ENCODE measurements around the gene YTHDC1. TPM values are rescaled to one million over a fixed set of nuclear protein-coding genes. Genes with fewer than 3 reads are reported as not detected.

Gene YTHDC1
- total and polyA plus RNA-seq, 2 experiments from 2014 or later = 72.3 to 144 TPM

- Histone ChIP-seq H3K9me2 (ENCODE audit: insufficient read depth) (no peaks in the 10 kb centered on the region), H3F3A (replicated peaks; ENCODE audit: low read depth) (no peaks in the 10 kb centered on the region), H3K27ac (ENCODE audit: low read depth) (no peak overlapping the region), H3K27me3 (ENCODE audit: insufficient read depth) (peaks cover 69% of the 10 kb centered on the region), H3K4me2 (no peak overlapping the region), H2AFZ (no peak overlapping the region), H4K20me1 (replicated peaks; ENCODE audit: insufficient read depth) (no peaks in the 10 kb centered on the region), H3K4me1 (ENCODE audit: insufficient read depth) (peaks cover 29% of the 10 kb centered on the region), H3K36me3 (ENCODE audit: insufficient read depth) (no peaks in the 10 kb centered on the region), H3K4me3 (no peak overlapping the region), H3K79me2 (replicated peaks; ENCODE audit: insufficient read depth) (no peaks in the 10 kb centered on the region)
- H3K4me1 Mint-ChIP-seq = peaks cover 36% of the 10 kb centered on the region
- peaks cover 25% of the 10 kb centered on the region for H3K36me3 Mint-ChIP-seq (ENCODE audit: low read depth)
- peaks cover 33% of the 10 kb centered on the region for H3K9me3 Mint-ChIP-seq
- DNase-seq (ENCODE audit: low spot score) = no peak
- H3K27me3 Mint-ChIP-seq (ENCODE audit: insufficient read depth, low read depth, poor library complexity) = peaks cover 46% of the 10 kb centered on the region
- H3K27ac Mint-ChIP-seq = no peak overlapping the region
- H3K4me3 Mint-ChIP-seq = no peak overlapping the region
- ATAC-seq = no peak
- TF ChIP-seq ETS1 (IDR thresholded peaks at IDR 0.05) (no peak), POLR2AphosphoS5 (IDR thresholded peaks at IDR 0.05; ENCODE audit: low read depth) (no peak), EZH2phosphoT487 (IDR thresholded peaks at IDR 0.05; ENCODE audit: unreplicated experiment) (no peak), ZNF462 (CRISPR knock-in tag; IDR thresholded peaks at IDR 0.05) (no peak), EZH2 (IDR thresholded peaks at IDR 0.05; ENCODE audit: low read depth, unreplicated experiment) (no peak), ZNF114 (CRISPR knock-in tag; IDR thresholded peaks at IDR 0.05) (no peak), CREB1 (CRISPR knock-in tag; IDR thresholded peaks at IDR 0.05; ENCODE audit: low read depth) (no peak), JUNB (IDR thresholded peaks at IDR 0.05; ENCODE audit: unreplicated experiment) (no peak), NANOG (IDR thresholded peaks at IDR 0.05; ENCODE audit: borderline replicate concordance) (no peak), STAT1 (IDR thresholded peaks at IDR 0.05; ENCODE audit: unreplicated experiment) (no peak), ZNF331 (CRISPR knock-in tag; IDR thresholded peaks at IDR 0.05; ENCODE audit: low read depth) (no peak)
- TF ChIP-seq, protein P1, sequence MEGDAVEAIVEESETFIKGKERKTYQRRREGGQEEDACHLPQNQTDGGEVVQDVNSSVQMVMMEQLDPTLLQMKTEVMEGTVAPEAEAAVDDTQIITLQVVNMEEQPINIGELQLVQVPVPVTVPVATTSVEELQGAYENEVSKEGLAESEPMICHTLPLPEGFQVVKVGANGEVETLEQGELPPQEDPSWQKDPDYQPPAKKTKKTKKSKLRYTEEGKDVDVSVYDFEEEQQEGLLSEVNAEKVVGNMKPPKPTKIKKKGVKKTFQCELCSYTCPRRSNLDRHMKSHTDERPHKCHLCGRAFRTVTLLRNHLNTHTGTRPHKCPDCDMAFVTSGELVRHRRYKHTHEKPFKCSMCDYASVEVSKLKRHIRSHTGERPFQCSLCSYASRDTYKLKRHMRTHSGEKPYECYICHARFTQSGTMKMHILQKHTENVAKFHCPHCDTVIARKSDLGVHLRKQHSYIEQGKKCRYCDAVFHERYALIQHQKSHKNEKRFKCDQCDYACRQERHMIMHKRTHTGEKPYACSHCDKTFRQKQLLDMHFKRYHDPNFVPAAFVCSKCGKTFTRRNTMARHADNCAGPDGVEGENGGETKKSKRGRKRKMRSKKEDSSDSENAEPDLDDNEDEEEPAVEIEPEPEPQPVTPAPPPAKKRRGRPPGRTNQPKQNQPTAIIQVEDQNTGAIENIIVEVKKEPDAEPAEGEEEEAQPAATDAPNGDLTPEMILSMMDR (conservative IDR thresholded peaks at IDR 0.05; ENCODE audit: low read depth in 2 of 2) = no peak
- TF ChIP-seq, protein P2, sequence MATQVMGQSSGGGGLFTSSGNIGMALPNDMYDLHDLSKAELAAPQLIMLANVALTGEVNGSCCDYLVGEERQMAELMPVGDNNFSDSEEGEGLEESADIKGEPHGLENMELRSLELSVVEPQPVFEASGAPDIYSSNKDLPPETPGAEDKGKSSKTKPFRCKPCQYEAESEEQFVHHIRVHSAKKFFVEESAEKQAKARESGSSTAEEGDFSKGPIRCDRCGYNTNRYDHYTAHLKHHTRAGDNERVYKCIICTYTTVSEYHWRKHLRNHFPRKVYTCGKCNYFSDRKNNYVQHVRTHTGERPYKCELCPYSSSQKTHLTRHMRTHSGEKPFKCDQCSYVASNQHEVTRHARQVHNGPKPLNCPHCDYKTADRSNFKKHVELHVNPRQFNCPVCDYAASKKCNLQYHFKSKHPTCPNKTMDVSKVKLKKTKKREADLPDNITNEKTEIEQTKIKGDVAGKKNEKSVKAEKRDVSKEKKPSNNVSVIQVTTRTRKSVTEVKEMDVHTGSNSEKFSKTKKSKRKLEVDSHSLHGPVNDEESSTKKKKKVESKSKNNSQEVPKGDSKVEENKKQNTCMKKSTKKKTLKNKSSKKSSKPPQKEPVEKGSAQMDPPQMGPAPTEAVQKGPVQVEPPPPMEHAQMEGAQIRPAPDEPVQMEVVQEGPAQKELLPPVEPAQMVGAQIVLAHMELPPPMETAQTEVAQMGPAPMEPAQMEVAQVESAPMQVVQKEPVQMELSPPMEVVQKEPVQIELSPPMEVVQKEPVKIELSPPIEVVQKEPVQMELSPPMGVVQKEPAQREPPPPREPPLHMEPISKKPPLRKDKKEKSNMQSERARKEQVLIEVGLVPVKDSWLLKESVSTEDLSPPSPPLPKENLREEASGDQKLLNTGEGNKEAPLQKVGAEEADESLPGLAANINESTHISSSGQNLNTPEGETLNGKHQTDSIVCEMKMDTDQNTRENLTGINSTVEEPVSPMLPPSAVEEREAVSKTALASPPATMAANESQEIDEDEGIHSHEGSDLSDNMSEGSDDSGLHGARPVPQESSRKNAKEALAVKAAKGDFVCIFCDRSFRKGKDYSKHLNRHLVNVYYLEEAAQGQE (IDR thresholded peaks at IDR 0.05; ENCODE audit: unreplicated experiment) = no peak
Observed at GRCh38 chr4:68368691-68369131, 18.8 kb upstream of the YTHDC1 start.
